Stomach (tissue), 4 donors: ENCODE results near the gene CD14.

Source experiments
- CTCF ChIP-seq, 7 experiments: fragments of 450-650 bp in 4 of 7; fragments of 200-600 bp in 3 of 7; sonication (generic) in 3 of 7; IDR thresholded peaks; one replicate each; pipeline ENCODE4 v1.5.1; 2016 to 2019; ENCODE audit warnings: antibody characterized with exemption in 7 of 7, control low read depth in 2 of 7, mild to moderate bottlenecking in 1 of 7
- POLR2A ChIP-seq, 4 donors: fragments of 450-650 bp; IDR thresholded peaks; one replicate each; pipeline ENCODE4 v1.6.1; 2016; ENCODE audit warnings: antibody characterized with exemption in 4 of 4, control low read depth in 2 of 4, mild to moderate bottlenecking in 1 of 4, moderate library complexity in 1 of 4

- no peak for TF ChIP-seq CTCF (IDR thresholded peaks at IDR 0.05)
- TF ChIP-seq POLR2A (IDR thresholded peaks at IDR 0.05) = no peak
These were observed 10.7 kb downstream of the CD14 start for GRCh38 chr5:140622301-140622700.
